GM12864 (cell line): ENCODE data around the gene TNFSF13B.
"Not testable (repeated sequence)": the region's sequence is repeated elsewhere in the genome, so short reads cannot be mapped to it uniquely, and the experiment has no call there.

Experiments
- DNase-seq: peaks from one replicate; pipeline ENCODE4 v3.0.0-alpha.2; 2011; ENCODE audit warnings: low read depth
- H3K4me3 ChIP-seq: 2 replicates; pipeline ENCODE4 v1.5.1; 2011; ENCODE audit warnings: mild to moderate bottlenecking, low read depth, low read length, control low read depth
- TF ChIP-seq, protein P1 (sequence below): IDR thresholded peaks from 2 replicates; pipeline ENCODE4 v1.5.1; 2011; ENCODE audit warnings: low read depth, mild to moderate bottlenecking, moderate library complexity, low read length, control low read depth, inconsistent platforms; ENCODE audit errors: missing control alignments

The TNFSF13B gene

DNA sequence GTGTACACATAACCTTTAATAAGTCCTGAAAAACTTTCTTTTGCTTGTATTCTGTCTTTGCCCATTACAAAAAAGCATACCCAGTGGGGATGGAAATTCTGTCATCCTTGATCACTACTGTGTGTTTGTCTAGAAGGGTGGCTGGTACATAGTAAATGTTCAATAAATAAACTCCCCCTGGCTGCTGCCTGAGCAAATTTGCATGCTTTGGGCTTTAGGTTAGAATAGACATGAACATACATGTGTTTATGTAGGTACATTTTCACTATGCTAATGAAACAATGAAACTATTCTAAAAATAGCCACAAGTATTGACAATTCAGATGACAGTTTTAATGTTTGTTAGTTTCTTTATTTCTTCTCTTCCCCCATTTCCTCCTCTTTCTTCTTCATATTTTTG is 36.1 kb downstream of the TNFSF13B start:
- TF ChIP-seq, protein P1, sequence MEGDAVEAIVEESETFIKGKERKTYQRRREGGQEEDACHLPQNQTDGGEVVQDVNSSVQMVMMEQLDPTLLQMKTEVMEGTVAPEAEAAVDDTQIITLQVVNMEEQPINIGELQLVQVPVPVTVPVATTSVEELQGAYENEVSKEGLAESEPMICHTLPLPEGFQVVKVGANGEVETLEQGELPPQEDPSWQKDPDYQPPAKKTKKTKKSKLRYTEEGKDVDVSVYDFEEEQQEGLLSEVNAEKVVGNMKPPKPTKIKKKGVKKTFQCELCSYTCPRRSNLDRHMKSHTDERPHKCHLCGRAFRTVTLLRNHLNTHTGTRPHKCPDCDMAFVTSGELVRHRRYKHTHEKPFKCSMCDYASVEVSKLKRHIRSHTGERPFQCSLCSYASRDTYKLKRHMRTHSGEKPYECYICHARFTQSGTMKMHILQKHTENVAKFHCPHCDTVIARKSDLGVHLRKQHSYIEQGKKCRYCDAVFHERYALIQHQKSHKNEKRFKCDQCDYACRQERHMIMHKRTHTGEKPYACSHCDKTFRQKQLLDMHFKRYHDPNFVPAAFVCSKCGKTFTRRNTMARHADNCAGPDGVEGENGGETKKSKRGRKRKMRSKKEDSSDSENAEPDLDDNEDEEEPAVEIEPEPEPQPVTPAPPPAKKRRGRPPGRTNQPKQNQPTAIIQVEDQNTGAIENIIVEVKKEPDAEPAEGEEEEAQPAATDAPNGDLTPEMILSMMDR: no peak
- no peak for DNase-seq
- H3K4me3 ChIP-seq: no peak overlapping the region

DNA sequence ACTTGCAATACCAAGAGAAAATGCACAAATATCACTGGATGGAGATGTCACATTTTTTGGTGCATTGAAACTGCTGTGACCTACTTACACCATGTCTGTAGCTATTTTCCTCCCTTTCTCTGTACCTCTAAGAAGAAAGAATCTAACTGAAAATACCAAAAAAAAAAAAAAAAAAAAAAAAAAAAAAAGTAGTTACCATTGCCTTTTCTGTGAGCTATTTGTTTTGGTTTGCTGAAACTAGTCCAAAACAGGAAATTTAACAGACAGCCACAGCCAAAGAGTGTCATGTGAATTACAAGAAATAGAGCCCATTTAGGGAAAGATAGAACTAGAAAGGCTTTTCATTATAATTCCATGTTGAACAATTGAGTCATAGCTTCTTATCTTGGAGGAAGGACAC is 37.3 kb downstream of the TNFSF13B start:
- DNase-seq: no peak

DNA sequence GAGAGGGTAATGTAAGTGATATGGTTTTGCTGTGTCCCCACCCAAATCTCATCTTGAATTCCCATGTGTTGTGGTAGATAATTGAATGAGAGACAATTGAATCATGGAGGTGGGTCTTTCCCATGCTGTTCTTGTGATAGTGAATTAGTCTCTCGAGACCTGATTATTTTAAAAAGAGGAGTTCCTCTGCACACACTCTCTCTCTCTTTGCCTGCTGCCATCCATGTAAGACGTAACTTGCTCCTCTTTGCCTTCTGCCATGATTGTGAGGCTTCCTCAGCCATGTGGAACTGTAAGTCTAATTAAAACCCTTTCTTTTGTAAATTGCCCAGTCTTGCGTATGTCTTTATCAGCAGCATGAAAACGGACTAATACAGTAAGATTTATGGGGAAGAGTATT is 42.1 kb downstream of the TNFSF13B start:
- H3K4me3 ChIP-seq, DNase-seq: not testable (repeated sequence)

More for the DNA sequence above, 37.3 kb downstream of the TNFSF13B start:
- TF ChIP-seq, protein P1: no peak
- no peak overlapping the region for H3K4me3 ChIP-seq

DNA sequence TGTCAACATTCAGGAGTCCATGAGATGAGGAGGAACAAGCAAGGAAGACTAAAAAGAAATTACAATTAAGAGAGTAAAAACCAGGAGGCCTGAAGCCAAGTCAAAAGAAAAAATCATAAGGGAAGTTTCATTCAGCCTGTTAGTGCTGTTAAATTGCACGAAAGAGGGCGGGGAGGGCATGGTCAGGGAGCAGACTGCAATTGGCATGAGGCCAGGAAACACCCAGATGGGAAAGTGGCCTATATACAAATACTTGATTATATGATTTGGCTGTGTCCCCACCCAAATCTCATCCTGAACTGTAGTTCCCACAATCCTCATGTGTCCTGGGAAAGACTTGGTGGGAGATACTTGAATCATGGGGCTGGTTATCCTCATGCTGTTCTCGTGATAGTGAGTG is 43.9 kb downstream of the TNFSF13B start:
- DNase-seq: no peak
- H3K4me3 ChIP-seq: no peak overlapping the region
- TF ChIP-seq, protein P1: no peak

DNA sequence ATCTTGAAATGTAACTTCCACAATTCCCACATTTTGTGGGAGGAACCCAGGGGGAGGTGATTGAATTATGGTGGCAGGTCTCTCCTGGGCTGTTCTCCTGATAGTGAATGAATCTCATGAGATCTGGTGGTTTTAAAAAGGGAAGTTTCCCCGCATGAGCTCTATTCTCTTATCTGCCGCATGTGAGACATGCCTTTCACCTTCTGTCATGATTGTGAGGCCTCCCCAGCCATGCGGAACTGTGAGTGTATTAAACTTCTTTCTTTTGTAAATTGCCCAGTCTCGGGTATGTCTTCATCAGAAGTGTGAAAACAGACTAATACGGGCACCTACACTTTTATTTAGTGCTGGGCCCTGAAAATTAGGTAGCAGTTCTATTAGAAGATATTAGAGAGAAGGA is 45.8 kb downstream of the TNFSF13B start:
- no peak overlapping the region for H3K4me3 ChIP-seq
- TF ChIP-seq, protein P1: no peak
- no peak for DNase-seq

DNA sequence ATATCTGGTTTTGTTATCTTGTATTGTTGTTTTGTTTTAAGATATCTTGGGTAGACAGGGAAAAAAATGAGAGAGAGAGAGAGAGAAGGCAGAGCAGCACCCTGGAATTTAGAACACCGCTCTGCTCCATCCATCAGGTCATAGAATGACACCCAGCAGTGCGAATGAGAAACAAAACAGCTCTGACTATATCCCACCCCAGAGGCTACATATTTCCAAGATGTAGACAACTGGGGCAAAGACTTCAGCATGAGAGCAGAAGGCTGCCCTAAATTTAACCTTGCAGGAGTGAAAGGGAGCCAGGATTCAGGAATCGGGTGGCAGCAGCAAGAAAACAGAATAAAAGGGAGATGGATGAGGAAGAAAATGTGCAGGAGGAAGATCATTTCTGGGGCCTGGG is 46.5 kb downstream of the TNFSF13B start:
- no peak for DNase-seq
- TF ChIP-seq, protein P1: no peak
- H3K4me3 ChIP-seq: no peak overlapping the region

DNA sequence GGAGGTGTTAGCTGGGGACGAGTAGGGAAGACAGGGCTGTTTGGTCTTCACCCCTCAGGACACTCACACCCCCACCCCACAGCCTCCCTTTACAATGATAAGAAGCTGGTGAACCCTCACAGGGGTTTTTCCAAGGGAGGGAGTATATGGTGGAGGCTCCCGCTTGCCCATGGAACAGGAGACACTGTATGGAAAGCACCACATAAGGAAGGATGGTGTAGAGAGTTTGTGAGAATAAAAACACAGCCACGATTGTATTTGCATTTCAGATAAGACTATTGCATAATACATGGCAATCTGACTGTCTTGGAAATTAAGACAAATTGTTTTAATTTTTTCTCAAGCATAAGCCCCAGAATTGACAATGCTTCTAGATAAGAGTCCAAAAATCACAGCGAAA is 46.9 kb downstream of the TNFSF13B start:
- no peak for DNase-seq
- TF ChIP-seq, protein P1: no peak
- H3K4me3 ChIP-seq: no peak overlapping the region

DNA sequence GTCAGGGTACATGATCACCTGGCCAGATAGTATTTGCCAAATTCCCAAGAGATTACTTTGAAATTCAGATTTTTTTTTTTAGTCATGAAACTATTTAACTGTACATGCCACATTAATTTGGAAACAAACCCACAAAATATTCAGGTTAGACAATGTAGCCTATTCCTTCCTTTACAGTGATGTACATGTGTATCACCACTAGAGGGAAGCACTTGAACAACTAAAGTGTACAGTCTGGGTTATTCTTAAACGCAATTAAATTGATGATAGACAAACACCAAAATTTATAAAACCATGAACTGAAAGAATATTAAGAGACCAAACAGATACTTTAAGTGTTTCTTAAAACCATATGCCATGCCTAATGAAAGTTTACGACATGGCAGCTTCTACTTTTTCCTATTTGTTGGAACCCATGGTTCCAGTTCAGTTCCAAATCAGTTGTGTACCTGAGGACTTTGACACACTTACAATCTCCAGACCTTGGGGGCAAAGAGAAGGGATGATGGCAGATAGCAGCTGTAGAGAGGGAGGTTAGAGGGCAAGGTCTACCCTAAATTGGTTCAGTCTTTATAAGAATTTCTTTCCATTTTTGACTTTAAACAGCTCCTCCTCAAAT is 52.8 kb downstream of the TNFSF13B start:
- H3K4me3 ChIP-seq: no peak overlapping the region
- no peak for DNase-seq
- TF ChIP-seq, protein P1: peak; percentile 52
